ENCODE data around the gene OSBPL3. TPM values are rescaled to one million over a fixed set of nuclear protein-coding genes. Genes with fewer than 3 reads are reported as not detected.

OSBPL3 gene
- total and polyA plus RNA-seq, 4 donors: 4.7 to 13.7 (median 5.7) TPM

DNA sequence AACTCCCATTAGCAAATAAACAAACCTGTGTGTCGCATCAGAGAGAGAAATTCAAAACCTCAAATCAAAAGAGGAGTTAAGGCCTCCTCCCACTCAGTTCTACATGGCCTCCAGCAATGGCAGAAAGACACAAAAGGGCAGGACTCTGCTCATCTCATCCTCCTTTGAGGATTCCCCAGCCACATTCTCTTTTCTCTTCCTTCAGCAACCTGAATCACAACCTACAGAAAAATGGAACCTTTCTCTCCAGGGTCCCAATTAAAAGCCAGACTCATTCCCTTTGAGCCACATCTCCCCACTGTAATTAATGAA is 7.9 kb downstream of the OSBPL3 start:
- Histone ChIP-seq H3K4me3 (ENCODE audit: low read depth, low read length) (no peak overlapping the region), H3K4me1 (ENCODE audit: control insufficient read depth, insufficient read depth, low read length) (no peaks in the 10 kb centered on the region), H3K36me3 (ENCODE audit: control insufficient read depth, insufficient read depth, low read length) (no peaks in the 10 kb centered on the region), H3K27ac (ENCODE audit: low read depth, low read length) (no peak overlapping the region), H3K27me3 (ENCODE audit: control insufficient read depth, insufficient read depth, low read length) (no peaks in the 10 kb centered on the region), H3K9me3 (ENCODE audit: control insufficient read depth, insufficient read depth, low read length) (no peaks in the 10 kb centered on the region)
- WGBS (ENCODE audit: insufficient coverage): 80% methylated on average over 1 of the region's 1 CpG
- no peak for DNase-seq (ENCODE audit: low read depth in 4 of 6, low spot score in 6 of 6)

DNA sequence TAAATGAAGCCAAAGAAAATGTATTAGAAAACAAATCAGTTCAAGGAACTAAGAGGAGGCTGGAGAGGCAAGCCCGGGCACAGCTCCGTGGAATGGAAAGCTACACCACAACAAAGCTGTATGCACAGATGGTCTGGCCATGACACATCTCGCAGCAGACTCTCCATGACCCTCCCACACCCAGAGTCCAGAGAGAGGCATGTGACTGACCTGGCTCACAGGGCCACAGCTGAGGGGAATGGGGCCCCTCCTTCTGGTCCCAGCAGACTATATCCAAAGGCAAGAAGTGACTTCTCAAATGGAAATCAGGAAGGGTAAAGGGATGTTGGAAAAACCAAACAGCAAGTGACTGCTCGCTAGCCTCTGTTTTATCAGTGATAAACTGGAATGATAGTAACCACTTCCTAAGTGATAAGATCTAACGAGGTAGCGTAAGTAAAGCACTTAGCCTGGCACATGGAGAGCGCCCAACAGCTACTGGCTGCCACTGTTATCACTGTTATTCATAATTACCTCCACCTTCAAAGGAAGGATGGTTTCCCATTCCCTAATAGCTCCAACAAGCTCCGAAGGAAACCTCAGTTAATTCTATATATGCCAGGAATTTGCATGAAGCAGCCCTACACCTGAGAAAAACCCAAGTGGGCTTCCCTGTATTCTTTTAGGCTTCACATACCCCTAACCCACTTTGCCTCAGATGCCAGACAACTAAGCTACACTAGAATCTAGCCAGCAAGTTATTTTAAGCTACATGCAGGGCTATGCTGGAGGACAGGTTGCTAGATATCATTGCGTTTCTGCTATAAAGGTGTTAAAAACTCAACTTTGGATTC is 8.4 kb downstream of the OSBPL3 start:
- Histone ChIP-seq H3K4me1 (ENCODE audit: control insufficient read depth, insufficient read depth, low read length) (no peaks in the 10 kb centered on the region), H3K36me3 (ENCODE audit: control insufficient read depth, insufficient read depth, low read length) (no peaks in the 10 kb centered on the region), H3K9me3 (ENCODE audit: control insufficient read depth, insufficient read depth, low read length) (no peaks in the 10 kb centered on the region), H3K27me3 (ENCODE audit: control insufficient read depth, insufficient read depth, low read length) (no peaks in the 10 kb centered on the region), H3K4me3 (ENCODE audit: low read depth, low read length) (no peak overlapping the region), H3K27ac (ENCODE audit: low read depth, low read length) (no peak overlapping the region)
- no peak for DNase-seq (ENCODE audit: low read depth in 4 of 6, low spot score in 6 of 6)
- WGBS (ENCODE audit: insufficient coverage): 80% methylated on average over 8 of the region's 9 CpGs

DNA sequence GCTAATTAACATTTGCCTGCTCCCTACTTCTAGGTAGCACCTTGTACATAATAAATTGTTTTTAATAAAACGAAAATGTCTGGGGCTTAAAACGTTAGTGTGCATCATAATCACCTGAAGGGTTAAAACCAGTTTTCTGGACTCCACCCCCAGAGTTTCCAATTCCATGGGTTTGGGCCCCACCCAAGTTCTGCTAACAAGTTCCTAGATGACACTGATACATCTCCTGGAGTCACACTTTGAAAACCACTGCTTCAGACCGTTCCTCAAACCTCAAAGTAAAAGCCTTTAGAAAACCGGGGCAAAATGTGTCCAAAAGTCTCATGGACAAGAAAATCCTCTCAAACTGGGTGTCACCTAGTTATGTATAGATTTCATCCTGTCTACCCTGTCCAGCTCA is 9.3 kb downstream of the OSBPL3 start:
- WGBS (ENCODE audit: insufficient coverage): 100% methylated on average over 1 of the region's 4 CpGs
- no peaks in the 10 kb centered on the region for H3K27me3 ChIP-seq (ENCODE audit: control insufficient read depth, insufficient read depth, low read length)
- H3K9me3 ChIP-seq (ENCODE audit: control insufficient read depth, insufficient read depth, low read length): no peaks in the 10 kb centered on the region
- no peak overlapping the region for H3K27ac ChIP-seq (ENCODE audit: low read depth, low read length)
- H3K4me3 ChIP-seq (ENCODE audit: low read depth, low read length): no peak overlapping the region
- no peak for DNase-seq (ENCODE audit: low read depth in 4 of 6, low spot score in 6 of 6)
- no peaks in the 10 kb centered on the region for H3K36me3 ChIP-seq (ENCODE audit: control insufficient read depth, insufficient read depth, low read length)
- no peaks in the 10 kb centered on the region for H3K4me1 ChIP-seq (ENCODE audit: control insufficient read depth, insufficient read depth, low read length)

GRCh38 chr7:24968165-24968564 is 11.8 kb downstream of the OSBPL3 start:
- WGBS (ENCODE audit: insufficient coverage): 71% methylated on average over 9 of the region's 9 CpGs
- no peaks in the 10 kb centered on the region for H3K9me3 ChIP-seq (ENCODE audit: control insufficient read depth, insufficient read depth, low read length)

GRCh38 chr7:24967696-24968095 is 12.3 kb downstream of the OSBPL3 start:
- no peaks in the 10 kb centered on the region for H3K9me3 ChIP-seq (ENCODE audit: control insufficient read depth, insufficient read depth, low read length)
- no peak overlapping the region for H3K27ac ChIP-seq (ENCODE audit: low read depth, low read length)
- no peaks in the 10 kb centered on the region for H3K27me3 ChIP-seq (ENCODE audit: control insufficient read depth, insufficient read depth, low read length)
- H3K4me1 ChIP-seq (ENCODE audit: control insufficient read depth, insufficient read depth, low read length): peaks cover 3% of the 10 kb centered on the region
- H3K4me3 ChIP-seq (ENCODE audit: low read depth, low read length): no peak overlapping the region
- no peaks in the 10 kb centered on the region for H3K36me3 ChIP-seq (ENCODE audit: control insufficient read depth, insufficient read depth, low read length)
- no CpG with 5 or more reads among the region's 1 CpG for WGBS (ENCODE audit: insufficient coverage)
- no peak for DNase-seq (ENCODE audit: low read depth in 4 of 6, low spot score in 6 of 6)

More at GRCh38 chr7:24968165-24968564, 11.8 kb downstream of the OSBPL3 start:
- Histone ChIP-seq H3K27ac (ENCODE audit: low read depth, low read length) (no peak overlapping the region), H3K4me3 (ENCODE audit: low read depth, low read length) (no peak overlapping the region), H3K4me1 (ENCODE audit: control insufficient read depth, insufficient read depth, low read length) (peaks cover 3% of the 10 kb centered on the region), H3K27me3 (ENCODE audit: control insufficient read depth, insufficient read depth, low read length) (no peaks in the 10 kb centered on the region), H3K36me3 (ENCODE audit: control insufficient read depth, insufficient read depth, low read length) (no peaks in the 10 kb centered on the region)
- DNase-seq (ENCODE audit: low read depth in 4 of 6, low spot score in 6 of 6): no peak

DNA sequence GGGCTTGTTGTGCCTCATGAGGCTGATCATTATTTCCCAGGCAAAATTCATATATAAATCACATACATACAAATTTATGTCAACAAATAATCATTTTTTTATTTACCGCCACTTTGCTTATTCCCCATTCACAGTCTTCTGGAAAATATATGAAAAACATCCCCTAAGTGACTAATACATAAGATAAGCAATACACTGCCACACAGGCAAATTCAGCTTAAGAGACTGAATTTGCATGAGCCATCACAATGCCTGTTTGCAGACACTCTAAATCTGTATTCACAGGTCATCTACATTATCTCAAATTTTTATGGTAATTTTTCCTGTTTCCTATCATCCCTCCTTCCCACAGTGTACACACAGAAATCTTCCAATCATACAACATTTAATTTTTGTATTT is 13.2 kb downstream of the OSBPL3 start:
- H3K4me3 ChIP-seq (ENCODE audit: low read depth, low read length): no peak overlapping the region
- no peak for DNase-seq (ENCODE audit: low read depth in 4 of 6, low spot score in 6 of 6)
- 100% methylated on average over 1 of the region's 1 CpG for WGBS (ENCODE audit: insufficient coverage)
- H3K4me1 ChIP-seq (ENCODE audit: control insufficient read depth, insufficient read depth, low read length): peaks cover 3% of the 10 kb centered on the region
- H3K27me3 ChIP-seq (ENCODE audit: control insufficient read depth, insufficient read depth, low read length): no peaks in the 10 kb centered on the region
- H3K36me3 ChIP-seq (ENCODE audit: control insufficient read depth, insufficient read depth, low read length): no peaks in the 10 kb centered on the region
- no peak overlapping the region for H3K27ac ChIP-seq (ENCODE audit: low read depth, low read length)
- H3K9me3 ChIP-seq (ENCODE audit: control insufficient read depth, insufficient read depth, low read length): no peaks in the 10 kb centered on the region

DNA sequence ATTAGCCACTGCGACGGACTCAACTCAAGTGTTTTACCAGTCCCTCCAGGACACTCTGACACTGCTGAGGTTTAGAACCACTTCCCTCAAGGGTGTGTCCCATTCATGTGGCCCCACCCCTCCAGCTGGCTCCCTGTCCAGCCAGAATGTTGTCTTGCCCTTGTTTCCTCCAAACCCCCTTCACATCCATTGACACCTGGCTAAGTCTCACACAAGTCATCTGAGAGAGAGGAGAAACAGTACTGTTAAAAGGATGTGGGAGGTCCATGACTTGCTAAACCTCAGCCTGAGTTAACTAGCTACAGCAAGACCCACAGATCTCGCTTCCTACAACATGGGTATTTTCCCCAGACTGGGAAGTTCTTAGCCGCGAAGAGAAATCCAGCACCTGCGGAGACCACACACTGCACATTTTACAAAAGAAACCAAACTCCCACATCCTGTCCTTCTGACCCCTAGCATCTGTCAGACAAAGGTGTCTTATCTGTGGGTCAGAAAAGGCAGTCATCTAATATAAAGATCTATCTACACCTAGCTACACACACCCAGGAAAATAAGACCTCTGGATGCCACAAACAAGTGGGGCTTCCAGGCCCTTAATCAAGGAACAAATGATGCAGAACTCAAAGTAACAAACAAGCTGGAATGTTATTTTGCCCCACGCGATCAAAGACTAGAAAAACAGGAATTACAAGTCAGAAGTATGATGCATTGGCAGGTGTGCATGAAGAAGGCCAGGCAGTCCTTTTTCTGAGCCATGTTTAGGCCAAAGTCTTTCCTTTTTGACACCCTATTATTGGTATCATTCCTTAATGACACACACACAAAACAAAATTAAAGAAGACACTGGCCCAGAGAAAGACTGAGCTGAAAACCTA is 13.9 kb downstream of the OSBPL3 start:
- 100% methylated on average over 2 of the region's 8 CpGs for WGBS (ENCODE audit: insufficient coverage)
- no peak for DNase-seq (ENCODE audit: low read depth in 4 of 6, low spot score in 6 of 6)

GRCh38 chr7:24964191-24964590 is 15.8 kb downstream of the OSBPL3 start:
- Histone ChIP-seq H3K36me3 (ENCODE audit: control insufficient read depth, insufficient read depth, low read length) (no peaks in the 10 kb centered on the region), H3K9me3 (ENCODE audit: control insufficient read depth, insufficient read depth, low read length) (no peaks in the 10 kb centered on the region), H3K4me1 (ENCODE audit: control insufficient read depth, insufficient read depth, low read length) (peaks cover 3% of the 10 kb centered on the region), H3K27me3 (ENCODE audit: control insufficient read depth, insufficient read depth, low read length) (no peaks in the 10 kb centered on the region), H3K4me3 (ENCODE audit: low read depth, low read length) (no peak overlapping the region), H3K27ac (ENCODE audit: low read depth, low read length) (no peak overlapping the region)
- no peak for DNase-seq (ENCODE audit: low read depth in 4 of 6, low spot score in 6 of 6)
- 100% methylated on average over 1 of the region's 2 CpGs for WGBS (ENCODE audit: insufficient coverage)

More for the DNA sequence above, 13.9 kb downstream of the OSBPL3 start:
- H3K4me3 ChIP-seq (ENCODE audit: low read depth, low read length): no peak overlapping the region
- no peaks in the 10 kb centered on the region for H3K36me3 ChIP-seq (ENCODE audit: control insufficient read depth, insufficient read depth, low read length)
- no peaks in the 10 kb centered on the region for H3K27me3 ChIP-seq (ENCODE audit: control insufficient read depth, insufficient read depth, low read length)
- peaks cover 3% of the 10 kb centered on the region for H3K4me1 ChIP-seq (ENCODE audit: control insufficient read depth, insufficient read depth, low read length)
- H3K27ac ChIP-seq (ENCODE audit: low read depth, low read length): no peak overlapping the region
- no peaks in the 10 kb centered on the region for H3K9me3 ChIP-seq (ENCODE audit: control insufficient read depth, insufficient read depth, low read length)

DNA sequence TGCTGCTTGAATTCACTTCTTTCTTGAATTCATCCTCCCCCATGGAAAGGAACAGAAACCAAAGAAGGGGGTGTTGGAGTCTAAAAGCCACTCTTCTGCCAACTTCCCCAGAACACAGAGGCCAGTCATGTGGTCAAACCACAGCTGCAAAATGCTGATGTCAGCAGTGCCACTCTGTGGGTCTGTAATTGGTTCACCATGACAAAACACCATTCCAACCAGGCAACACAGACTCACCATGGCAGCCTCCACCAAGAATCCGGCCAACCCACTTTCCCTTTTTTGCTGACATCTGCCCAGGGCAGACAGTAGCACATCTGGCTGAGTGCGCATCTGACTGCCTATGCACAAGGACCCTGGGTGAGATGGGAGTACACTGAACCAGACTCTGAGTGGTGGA is 16.8 kb downstream of the OSBPL3 start:
- DNase-seq (ENCODE audit: low read depth in 4 of 6, low spot score in 6 of 6): peak in 4 of 6 donors; percentile 10 to 68 (median 44)
- Histone ChIP-seq H3K27me3 (ENCODE audit: control insufficient read depth, insufficient read depth, low read length) (no peaks in the 10 kb centered on the region), H3K4me1 (ENCODE audit: control insufficient read depth, insufficient read depth, low read length) (peaks cover 3% of the 10 kb centered on the region), H3K9me3 (ENCODE audit: control insufficient read depth, insufficient read depth, low read length) (no peaks in the 10 kb centered on the region), H3K27ac (ENCODE audit: low read depth, low read length) (peak overlapping the region; percentile 15), H3K36me3 (ENCODE audit: control insufficient read depth, insufficient read depth, low read length) (no peaks in the 10 kb centered on the region), H3K4me3 (ENCODE audit: low read depth, low read length) (no peak overlapping the region)
- no CpG with 5 or more reads among the region's 2 CpGs for WGBS (ENCODE audit: insufficient coverage)
